Measurements from ENCODE around the gene TBC1D8. TPM values are rescaled to one million over a fixed set of nuclear protein-coding genes. Genes with fewer than 3 reads are reported as not detected.

Gene TBC1D8
- total RNA-seq, 2 experiments from 2014 or later: 4.0 to 4.5 TPM

- CTCF ChIA-PET: no interaction called here
- H3K36me3 Mint-ChIP-seq (ENCODE audit: low read depth): no peaks in the 10 kb centered on the region
- peaks cover 14% of the 10 kb centered on the region for H3K4me1 Mint-ChIP-seq (ENCODE audit: low read depth)
- DNase-seq: no peak
- H3K4me3 Mint-ChIP-seq: no peak overlapping the region
- no peaks in the 10 kb centered on the region for H3K27me3 Mint-ChIP-seq (ENCODE audit: low read depth)
- H3K9me3 Mint-ChIP-seq: no peaks in the 10 kb centered on the region
- intact Hi-C loops (cut with micrococcal nuclease): no loop called here
- no peak overlapping the region for H3K27ac Mint-ChIP-seq
Measured at GRCh38 chr2:101125374-101125773, 25.8 kb downstream of the TBC1D8 start.

- peaks cover 14% of the 10 kb centered on the region for H3K4me1 Mint-ChIP-seq (ENCODE audit: low read depth)
- H3K27me3 Mint-ChIP-seq (ENCODE audit: low read depth): no peaks in the 10 kb centered on the region
- intact Hi-C loops (cut with micrococcal nuclease): no loop called here
- H3K9me3 Mint-ChIP-seq: no peaks in the 10 kb centered on the region
- DNase-seq: no peak
- no peak overlapping the region for H3K4me3 Mint-ChIP-seq
- H3K27ac Mint-ChIP-seq: no peak overlapping the region
- H3K36me3 Mint-ChIP-seq (ENCODE audit: low read depth): no peaks in the 10 kb centered on the region
- CTCF ChIA-PET: no interaction called here
Measured at GRCh38 chr2:101124643-101125366, 26.4 kb downstream of the TBC1D8 start.

GRCh38 chr2:101123795-101124471 is 27.2 kb downstream of the TBC1D8 start:
- CTCF ChIA-PET: interaction anchor here (0.9 kb wide), 1 partner anchor 13 kb away, joined by 4 read pairs; no protein-coding TSS in a partner anchor
- peaks cover 14% of the 10 kb centered on the region for H3K4me1 Mint-ChIP-seq (ENCODE audit: low read depth)
- no peaks in the 10 kb centered on the region for H3K9me3 Mint-ChIP-seq
- no peak overlapping the region for H3K4me3 Mint-ChIP-seq
- H3K27ac Mint-ChIP-seq: no peak overlapping the region
- DNase-seq: no peak
- intact Hi-C loops (cut with micrococcal nuclease): no loop called here
- H3K36me3 Mint-ChIP-seq (ENCODE audit: low read depth): no peaks in the 10 kb centered on the region
- H3K27me3 Mint-ChIP-seq (ENCODE audit: low read depth): no peaks in the 10 kb centered on the region

GRCh38 chr2:101121174-101121573 is 30.0 kb downstream of the TBC1D8 start:
- no peaks in the 10 kb centered on the region for H3K9me3 Mint-ChIP-seq
- CTCF ChIA-PET: interaction anchor here (0.6 to 1.6 kb wide), 2 partner anchors 61 to 84 kb away, joined by 3 to 5 read pairs; no protein-coding TSS in a partner anchor
- no peak for DNase-seq
- H3K4me3 Mint-ChIP-seq: no peak overlapping the region
- H3K4me1 Mint-ChIP-seq (ENCODE audit: low read depth): peaks cover 14% of the 10 kb centered on the region
- intact Hi-C loops (cut with micrococcal nuclease): no loop called here
- H3K36me3 Mint-ChIP-seq (ENCODE audit: low read depth): no peaks in the 10 kb centered on the region
- no peak overlapping the region for H3K27ac Mint-ChIP-seq
- no peaks in the 10 kb centered on the region for H3K27me3 Mint-ChIP-seq (ENCODE audit: low read depth)

GRCh38 chr2:101120124-101120996 is 30.8 kb downstream of the TBC1D8 start:
- H3K27me3 Mint-ChIP-seq (ENCODE audit: low read depth): no peaks in the 10 kb centered on the region
- intact Hi-C loops (cut with micrococcal nuclease): no loop called here
- CTCF ChIA-PET: interaction anchor here (1.2 to 1.6 kb wide), 2 partner anchors 68 to 85 kb away, joined by 4 to 5 read pairs; no protein-coding TSS in a partner anchor
- H3K4me3 Mint-ChIP-seq: no peak overlapping the region
- peaks cover 8% of the 10 kb centered on the region for H3K4me1 Mint-ChIP-seq (ENCODE audit: low read depth)
- no peaks in the 10 kb centered on the region for H3K36me3 Mint-ChIP-seq (ENCODE audit: low read depth)
- no peaks in the 10 kb centered on the region for H3K9me3 Mint-ChIP-seq
- H3K27ac Mint-ChIP-seq: no peak overlapping the region
- DNase-seq: no peak

- H3K27me3 Mint-ChIP-seq (ENCODE audit: low read depth): no peaks in the 10 kb centered on the region
- no peaks in the 10 kb centered on the region for H3K9me3 Mint-ChIP-seq
- no peaks in the 10 kb centered on the region for H3K36me3 Mint-ChIP-seq (ENCODE audit: low read depth)
- intact Hi-C loops (cut with micrococcal nuclease): no loop called here
- CTCF ChIA-PET: interaction anchor here (0.6 to 1.2 kb wide), 3 partner anchors 63 to 72 kb away, joined by 3 to 4 read pairs (median 4); no protein-coding TSS in a partner anchor
- no peak overlapping the region for H3K27ac Mint-ChIP-seq
- no peaks in the 10 kb centered on the region for H3K4me1 Mint-ChIP-seq (ENCODE audit: low read depth)
- no peak for DNase-seq
- H3K4me3 Mint-ChIP-seq: no peak overlapping the region
Measured at GRCh38 chr2:101119431-101119830, 31.8 kb downstream of the TBC1D8 start.

- H3K9me3 Mint-ChIP-seq: no peaks in the 10 kb centered on the region
- no peak overlapping the region for H3K4me3 Mint-ChIP-seq
- intact Hi-C loops (cut with micrococcal nuclease): no loop called here
Measured at GRCh38 chr2:101116841-101117552, 34.2 kb downstream of the TBC1D8 start.

GRCh38 chr2:101116348-101116747 is 34.8 kb downstream of the TBC1D8 start:
- Mint-ChIP-seq H3K4me3 (no peak overlapping the region), H3K9me3 (no peaks in the 10 kb centered on the region), H3K27me3 (ENCODE audit: low read depth) (no peaks in the 10 kb centered on the region), H3K27ac (no peak overlapping the region), H3K36me3 (ENCODE audit: low read depth) (no peaks in the 10 kb centered on the region), H3K4me1 (ENCODE audit: low read depth) (no peaks in the 10 kb centered on the region)
- no peak for DNase-seq
- intact Hi-C loops (cut with micrococcal nuclease): no loop called here
- CTCF ChIA-PET: interaction anchor here (0.6 to 2.0 kb wide), 2 partner anchors 13 to 104 kb away, joined by 3 to 4 read pairs; no protein-coding TSS in a partner anchor

More at GRCh38 chr2:101116841-101117552, 34.2 kb downstream of the TBC1D8 start:
- CTCF ChIA-PET: interaction anchor here (0.6 to 2.0 kb wide), 2 partner anchors 13 to 104 kb away, joined by 3 to 4 read pairs; no protein-coding TSS in a partner anchor
- no peaks in the 10 kb centered on the region for H3K27me3 Mint-ChIP-seq (ENCODE audit: low read depth)
- DNase-seq: no peak
- H3K4me1 Mint-ChIP-seq (ENCODE audit: low read depth): no peaks in the 10 kb centered on the region
- no peak overlapping the region for H3K27ac Mint-ChIP-seq
- no peaks in the 10 kb centered on the region for H3K36me3 Mint-ChIP-seq (ENCODE audit: low read depth)

- no peaks in the 10 kb centered on the region for H3K9me3 Mint-ChIP-seq
- H3K36me3 Mint-ChIP-seq (ENCODE audit: low read depth): no peaks in the 10 kb centered on the region
- intact Hi-C loops (cut with micrococcal nuclease): no loop called here
- CTCF ChIA-PET: interaction anchor here (2.0 kb wide), 1 partner anchor 103 kb away, joined by 4 read pairs; no protein-coding TSS in a partner anchor
- no peaks in the 10 kb centered on the region for H3K27me3 Mint-ChIP-seq (ENCODE audit: low read depth)
- no peaks in the 10 kb centered on the region for H3K4me1 Mint-ChIP-seq (ENCODE audit: low read depth)
- H3K27ac Mint-ChIP-seq: no peak overlapping the region
- no peak overlapping the region for H3K4me3 Mint-ChIP-seq
- no peak for DNase-seq
Measured at GRCh38 chr2:101115664-101116063, 35.5 kb downstream of the TBC1D8 start.

GRCh38 chr2:101114815-101115214 is 36.4 kb downstream of the TBC1D8 start:
- H3K9me3 Mint-ChIP-seq: no peaks in the 10 kb centered on the region
- no peak overlapping the region for H3K4me3 Mint-ChIP-seq
- H3K36me3 Mint-ChIP-seq (ENCODE audit: low read depth): no peaks in the 10 kb centered on the region
- CTCF ChIA-PET: no interaction called here
- intact Hi-C loops (cut with micrococcal nuclease): no loop called here
- no peaks in the 10 kb centered on the region for H3K4me1 Mint-ChIP-seq (ENCODE audit: low read depth)
- no peaks in the 10 kb centered on the region for H3K27me3 Mint-ChIP-seq (ENCODE audit: low read depth)
- H3K27ac Mint-ChIP-seq: no peak overlapping the region
- DNase-seq: no peak

- H3K27ac Mint-ChIP-seq: no peak overlapping the region
Measured at GRCh38 chr2:101114268-101114783, 36.9 kb downstream of the TBC1D8 start.

More at GRCh38 chr2:101114268-101114783, 36.9 kb downstream of the TBC1D8 start:
- intact Hi-C loops (cut with micrococcal nuclease): no loop called here
- CTCF ChIA-PET: no interaction called here
- DNase-seq: no peak
- H3K27me3 Mint-ChIP-seq (ENCODE audit: low read depth): no peaks in the 10 kb centered on the region
- H3K4me3 Mint-ChIP-seq: no peak overlapping the region
- H3K9me3 Mint-ChIP-seq: no peaks in the 10 kb centered on the region
- no peaks in the 10 kb centered on the region for H3K4me1 Mint-ChIP-seq (ENCODE audit: low read depth)
- H3K36me3 Mint-ChIP-seq (ENCODE audit: low read depth): no peaks in the 10 kb centered on the region

Data from activated naive CD4-positive, alpha-beta T cell treated with anti-CD3 and anti-CD28 coated beads for 36 hours (primary cell).